Kasumi-1 (cell line): ENCODE data around the gene CFAP221.

ENCODE experiments used
- DNase-seq, 2 experiments: peaks; one replicate each; lab custom pipeline; 2025; lab: John Stamatoyannopoulos, UW

Gene CFAP221

DNA sequence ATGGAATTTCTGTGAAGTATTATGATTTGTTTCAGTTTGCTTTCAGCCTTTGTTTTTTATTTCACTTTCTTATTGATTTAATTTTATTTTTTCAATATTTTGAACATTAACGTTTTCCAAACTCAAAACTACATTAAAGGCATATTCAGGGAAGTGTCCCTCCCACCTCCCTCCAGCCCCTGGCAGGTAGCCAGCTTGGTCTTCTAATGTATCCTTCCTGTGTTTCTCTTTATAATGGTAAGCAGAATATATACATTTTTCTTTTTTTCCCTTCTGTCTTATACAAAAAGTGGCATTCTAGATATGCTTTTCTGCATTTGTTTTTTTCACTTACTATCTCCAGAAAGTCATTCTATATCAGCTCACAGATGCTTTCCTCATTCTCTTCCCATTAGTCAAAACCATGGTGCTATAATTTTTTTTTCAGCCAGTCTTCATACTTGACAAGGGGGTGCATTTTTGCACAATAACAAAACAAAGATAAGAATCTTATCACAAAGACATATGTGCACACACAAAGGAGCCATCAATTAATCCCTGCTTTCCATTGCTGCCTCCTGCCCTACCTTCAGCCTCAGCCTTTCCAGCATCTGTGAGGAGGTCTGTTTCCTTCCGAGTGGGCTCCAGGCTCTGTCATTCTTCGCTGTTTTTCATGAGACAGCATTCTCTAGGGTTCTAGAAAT lies 101.1 kb downstream of the CFAP221 start:
- DNase-seq: no peak

DNA sequence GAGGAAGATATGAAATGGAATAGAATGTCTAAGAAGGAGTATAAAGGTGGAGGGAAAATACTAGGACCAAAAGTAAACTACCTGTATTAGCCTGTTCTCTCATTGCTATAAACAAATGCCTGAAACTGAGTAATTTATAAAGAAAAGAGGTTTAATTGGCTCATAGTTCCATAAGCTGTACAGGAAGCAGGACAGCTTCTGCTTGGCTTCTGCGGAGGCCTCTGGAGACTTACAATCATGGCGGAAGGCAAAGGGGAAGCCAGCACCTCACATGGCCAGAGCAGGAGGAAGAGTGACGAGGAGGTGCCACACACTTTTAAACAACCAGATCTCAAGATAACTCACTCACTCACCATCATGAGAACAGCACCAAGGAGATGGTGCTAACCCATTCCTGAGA lies 101.9 kb downstream of the CFAP221 start:
- no peak for DNase-seq

DNA sequence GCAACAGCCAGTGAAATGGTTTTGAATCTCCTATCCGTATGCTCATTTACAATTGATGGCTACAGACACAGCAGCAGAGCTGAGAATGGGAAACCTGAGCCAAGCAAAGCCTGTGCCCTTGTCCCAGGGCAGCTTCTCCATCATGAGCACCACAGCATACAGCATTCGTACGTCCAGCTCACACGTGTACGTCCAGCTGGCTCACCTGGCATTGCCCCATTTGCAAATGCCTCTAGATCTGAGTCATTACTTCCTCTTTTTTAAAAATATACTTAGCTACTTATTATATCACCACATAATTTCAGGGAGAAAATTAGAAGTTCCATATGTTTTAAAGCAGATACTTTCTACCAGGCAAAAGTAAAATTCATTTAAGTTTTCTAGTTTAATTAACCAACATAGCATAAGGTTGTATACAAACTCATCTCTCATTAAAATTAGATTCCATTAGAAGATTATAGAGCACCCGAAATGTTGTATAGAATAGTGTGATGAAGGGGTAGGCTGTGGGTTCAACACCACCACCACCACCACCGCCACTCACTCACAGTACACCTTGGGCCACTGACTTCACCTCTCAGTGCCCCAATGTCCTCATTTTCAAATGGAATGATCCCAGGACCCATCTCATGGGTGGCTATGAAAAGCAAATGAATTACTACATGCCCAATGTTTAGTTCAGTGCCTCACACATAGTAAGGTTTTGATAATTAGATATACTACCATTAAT lies 103.4 kb downstream of the CFAP221 start:
- DNase-seq: peak; percentile 22 to 26

DNA sequence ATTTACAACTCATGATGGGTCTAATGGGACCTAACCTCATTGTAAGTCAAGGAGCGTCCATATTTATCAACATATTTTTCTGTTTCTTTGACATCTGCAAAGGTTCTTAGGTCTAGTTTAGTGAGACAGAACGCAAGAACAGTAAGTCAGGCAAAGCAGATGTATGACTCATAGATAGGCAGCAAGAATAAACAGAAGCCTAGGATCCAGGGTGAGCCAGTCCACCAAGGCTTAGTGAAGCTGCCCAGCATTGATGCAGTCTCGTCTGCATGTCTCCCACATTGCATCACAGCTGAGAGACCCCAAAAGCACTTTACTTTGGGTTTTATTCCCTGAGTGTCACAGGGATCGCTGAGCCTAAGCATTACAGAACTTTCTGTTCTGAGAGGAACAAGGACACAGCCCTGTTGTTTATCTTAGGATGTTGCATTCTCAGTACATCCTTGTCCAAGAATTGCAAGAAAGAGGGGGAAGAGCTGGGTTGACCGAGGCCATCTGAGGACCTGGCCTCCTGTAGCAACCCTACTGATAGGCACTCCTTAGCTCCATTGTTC lies 105.2 kb downstream of the CFAP221 start:
- no peak for DNase-seq

DNA sequence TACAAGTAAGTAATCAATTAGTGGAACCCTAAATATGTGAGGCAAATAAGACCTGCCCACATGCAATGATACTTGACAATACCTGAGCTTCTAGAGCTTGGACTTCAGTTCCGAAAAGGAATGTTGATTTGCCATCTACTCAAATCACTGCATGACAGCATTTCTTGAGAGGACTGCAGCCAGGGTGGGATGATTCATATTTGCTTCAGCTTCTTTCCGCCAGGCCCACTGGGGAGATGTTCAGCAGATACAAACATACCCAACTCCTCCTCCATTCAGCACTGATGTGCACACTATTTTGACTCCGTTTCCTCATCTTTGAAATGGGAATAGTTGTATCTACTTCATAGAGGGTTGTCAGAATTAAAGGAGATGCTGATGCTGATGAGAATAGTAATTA lies 106.0 kb downstream of the CFAP221 start:
- DNase-seq: no peak

DNA sequence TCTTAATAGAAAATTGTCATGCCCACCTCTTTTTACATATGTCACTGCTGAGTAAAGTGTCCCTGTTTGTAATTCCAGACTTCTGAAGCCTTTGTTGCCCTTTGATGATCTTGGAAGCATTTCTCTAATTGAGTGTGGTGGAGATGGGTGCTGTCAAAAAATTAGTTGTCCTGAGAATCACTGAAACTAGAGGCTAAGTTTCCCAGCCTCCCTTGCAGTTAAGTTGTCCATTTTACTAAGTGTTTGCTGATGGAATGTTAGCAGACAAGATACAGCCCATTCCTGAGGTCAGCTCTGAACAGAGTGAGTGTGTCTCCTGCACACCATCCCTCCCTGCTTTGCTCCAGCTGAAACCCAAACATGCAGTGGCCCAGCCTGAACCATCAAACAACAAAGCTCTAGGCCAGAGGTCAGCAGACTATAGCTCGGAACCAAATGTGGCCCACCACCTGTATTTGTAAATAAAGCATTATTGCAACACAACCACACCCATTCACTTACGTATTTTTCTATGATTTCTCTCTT lies 106.7 kb downstream of the CFAP221 start:
- no peak for DNase-seq

DNA sequence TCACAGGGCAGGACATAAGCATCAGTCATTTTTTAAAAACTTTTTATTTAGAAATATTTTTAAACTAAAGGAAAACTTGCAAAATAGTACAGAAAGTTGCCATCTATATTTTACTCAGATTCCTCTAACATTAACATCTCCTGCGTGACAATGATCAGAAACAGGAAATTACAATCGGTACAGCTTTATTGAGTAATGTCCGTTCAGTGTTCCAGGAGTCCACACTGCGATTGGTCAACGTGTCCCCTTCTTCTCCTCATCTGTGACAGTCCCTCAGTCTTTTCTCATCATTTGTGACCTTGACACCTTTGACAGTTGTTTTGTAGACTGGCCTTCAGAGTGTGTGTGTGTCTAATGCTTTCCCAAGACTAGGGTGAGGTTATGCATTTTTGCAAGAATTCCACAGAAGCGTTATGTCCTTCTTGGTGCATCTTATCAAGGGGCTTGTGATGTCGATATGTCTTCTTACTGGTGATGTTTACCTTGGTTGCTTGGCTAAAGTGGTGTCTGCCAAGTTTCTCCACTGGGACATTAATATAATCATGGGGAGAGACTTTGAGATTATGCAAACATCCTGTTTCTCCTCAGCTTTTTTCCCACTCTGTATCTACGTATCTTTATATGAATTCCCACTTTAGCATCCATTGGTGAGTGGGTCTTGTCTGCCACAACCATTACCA lies 113.4 kb downstream of the CFAP221 start:
- DNase-seq: no peak

DNA sequence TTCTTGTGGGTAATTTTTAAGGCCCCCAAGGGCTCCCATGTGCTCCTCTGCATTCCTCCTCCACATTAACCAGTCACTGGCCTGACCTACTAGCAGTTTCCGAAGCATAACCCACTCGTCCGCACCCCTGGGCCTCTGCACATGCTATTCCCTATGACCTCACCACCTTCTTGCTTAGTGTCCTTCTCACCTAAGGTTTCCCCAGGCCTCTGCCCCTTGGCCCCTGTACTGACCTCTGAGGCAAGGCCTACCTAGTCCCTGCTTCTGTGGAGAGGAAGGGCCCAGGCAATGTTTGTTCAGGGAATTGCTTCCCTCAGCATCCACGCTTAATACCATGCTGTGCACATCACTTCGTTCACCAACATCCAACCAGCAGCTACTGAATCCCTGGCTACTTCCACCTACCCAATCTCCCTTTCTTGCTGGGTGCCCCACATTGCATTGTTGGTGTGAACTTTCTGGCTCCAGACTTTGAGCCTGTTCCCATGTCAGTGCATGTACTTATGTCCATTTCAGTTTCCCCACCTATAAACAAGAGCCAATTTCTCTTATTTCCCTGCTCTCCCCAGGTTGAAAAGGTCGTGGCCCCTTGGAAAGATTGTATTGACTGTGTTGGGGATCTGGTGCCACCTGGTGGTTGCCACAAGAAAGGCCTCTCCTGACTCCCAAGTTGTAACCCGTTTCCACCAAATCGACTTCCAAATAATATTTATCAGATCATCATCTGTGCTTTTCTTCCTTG lies 115.5 kb downstream of the CFAP221 start:
- peak; percentile 66 to 76 for DNase-seq

DNA sequence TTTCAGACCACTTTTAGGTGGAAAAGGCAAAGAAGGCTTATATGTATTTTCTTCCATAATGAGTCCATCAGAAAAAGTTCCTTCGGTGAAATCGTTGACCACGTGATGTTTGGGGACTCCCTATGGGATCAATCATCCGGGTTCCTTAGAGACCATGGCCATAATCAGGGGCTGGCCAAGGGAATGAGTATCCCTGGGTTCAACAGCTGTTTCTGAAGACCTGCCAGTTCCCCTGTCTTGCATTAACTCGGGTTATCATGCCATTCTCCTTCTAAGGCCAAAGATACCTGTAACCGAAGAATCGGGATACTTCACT lies 116.1 kb downstream of the CFAP221 start:
- no peak for DNase-seq

DNA sequence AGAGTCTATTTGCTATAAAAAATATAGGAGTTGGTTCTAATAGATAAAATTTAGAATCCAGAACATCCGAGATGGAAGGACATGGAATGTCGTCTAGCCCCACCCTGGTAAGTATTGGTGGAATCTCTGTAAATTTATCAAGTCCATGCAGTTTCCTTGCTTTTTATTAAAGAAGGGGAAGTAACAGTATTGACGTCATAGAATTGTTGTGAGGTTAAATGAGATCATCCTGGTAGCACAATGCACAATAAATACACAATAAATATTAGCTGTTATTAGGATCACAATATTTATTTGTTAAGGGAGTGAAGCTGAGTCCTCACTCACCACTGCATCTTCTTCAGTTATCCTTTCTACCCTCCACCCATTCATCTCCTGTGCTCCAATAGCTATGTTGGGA lies 118.0 kb downstream of the CFAP221 start:
- DNase-seq: no peak

DNA sequence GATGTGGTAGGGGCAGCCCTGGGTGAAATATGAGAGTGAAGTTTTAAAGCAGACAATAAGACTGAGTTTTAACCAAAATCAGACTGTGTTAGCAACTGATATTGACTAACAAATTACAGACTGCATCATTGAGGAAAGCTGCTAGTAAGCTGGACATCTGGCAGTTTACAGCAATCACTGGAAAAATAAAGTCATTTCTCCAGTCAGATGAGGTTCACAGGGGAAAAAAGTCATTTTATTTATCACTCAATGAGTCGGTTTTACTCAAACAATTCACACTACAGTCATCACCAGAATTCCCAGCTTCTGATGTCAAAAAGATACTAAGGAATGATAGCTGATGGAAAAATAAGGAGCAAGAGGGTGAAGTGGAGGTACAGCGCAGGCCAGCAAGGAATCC lies 124.3 kb downstream of the CFAP221 start:
- DNase-seq: no peak

DNA sequence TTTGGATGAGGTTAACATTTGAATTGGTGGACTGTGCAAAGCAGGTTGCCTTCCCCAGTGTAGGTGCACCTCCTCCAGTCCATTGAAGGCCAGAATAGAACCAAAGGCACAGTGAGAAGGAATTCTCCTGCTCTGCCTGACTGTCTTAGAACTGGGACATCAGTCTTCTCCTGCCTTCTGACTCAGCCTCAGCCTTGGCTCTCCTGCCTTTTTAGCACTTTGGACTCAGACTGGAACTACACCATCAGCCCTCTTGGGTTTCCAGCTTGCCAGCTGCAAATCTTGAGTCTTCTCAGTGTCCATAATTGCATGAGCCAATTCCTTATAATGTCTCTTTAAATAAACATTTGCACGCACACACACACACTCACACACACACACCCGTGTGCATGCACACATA lies 126.8 kb downstream of the CFAP221 start:
- no peak for DNase-seq

DNA sequence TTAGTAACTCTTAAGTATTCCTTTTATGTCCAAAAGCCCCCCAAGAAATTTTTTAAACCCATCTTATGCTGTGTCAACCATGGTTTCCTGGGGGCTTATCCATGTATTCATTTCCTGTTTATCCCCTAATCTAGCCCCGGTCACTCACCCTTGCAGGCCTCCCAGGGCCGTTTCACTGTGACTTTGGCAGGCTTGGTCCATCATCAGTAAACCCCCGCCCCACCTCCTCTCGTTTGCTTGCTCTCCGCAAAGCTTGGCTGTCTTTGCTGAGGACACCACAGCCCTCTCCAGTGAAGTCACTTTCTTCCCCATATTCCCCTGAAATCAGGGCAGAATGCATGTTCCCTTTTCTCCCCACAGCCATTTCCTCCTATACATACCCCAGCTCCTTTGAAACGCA lies 127.5 kb downstream of the CFAP221 start:
- DNase-seq: no peak

DNA sequence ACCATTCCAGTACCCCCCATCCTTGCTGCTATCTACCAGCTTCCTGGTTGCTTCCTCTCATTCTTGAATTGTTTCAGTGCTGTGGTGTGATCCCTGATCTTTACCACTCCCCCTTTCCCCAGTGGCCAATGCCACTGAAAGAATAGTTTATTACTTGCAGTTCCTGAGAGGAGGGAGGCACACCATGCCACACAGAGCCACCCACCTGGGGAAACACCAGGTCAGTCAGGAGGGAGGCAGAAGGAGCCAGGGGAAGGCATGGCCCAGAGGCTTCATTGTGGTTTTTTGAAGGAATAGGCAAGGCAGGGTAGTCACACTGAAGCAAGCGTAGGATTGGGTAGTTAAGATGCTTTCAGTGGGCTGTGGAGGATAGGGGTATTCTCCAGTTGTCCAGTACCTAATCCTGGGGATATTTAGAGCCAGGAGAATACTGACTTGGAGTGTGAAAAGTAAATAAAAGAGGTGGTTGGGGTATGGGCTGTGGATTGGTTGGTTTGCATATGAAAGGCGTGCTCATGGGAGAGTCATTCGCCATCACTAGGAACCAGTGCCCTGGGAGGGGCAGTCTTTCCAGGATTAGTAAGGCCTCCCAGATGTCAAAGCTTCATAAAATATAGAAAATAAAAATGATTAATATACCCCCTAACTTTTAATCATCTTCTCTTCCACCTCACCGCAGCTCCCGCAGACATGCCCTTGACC lies 128.1 kb downstream of the CFAP221 start:
- no peak for DNase-seq

DNA sequence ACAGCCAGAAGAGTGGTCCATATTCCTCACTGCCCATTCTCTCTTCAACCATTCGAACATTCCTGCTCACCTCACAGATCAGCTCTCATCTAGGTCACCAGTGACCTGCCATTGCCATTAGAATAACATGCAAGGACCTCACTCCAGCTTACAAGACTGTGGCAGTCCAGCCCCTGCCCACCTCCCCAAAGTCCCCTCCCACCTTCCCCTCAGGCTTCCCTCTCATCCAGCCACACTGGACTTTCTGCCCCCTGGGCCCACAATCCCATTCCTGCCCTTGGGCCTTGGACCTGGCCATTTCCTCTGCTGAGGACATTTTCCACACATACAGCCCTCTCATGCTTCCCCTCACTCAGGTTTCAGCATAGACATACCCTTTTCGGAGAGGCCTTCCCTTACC lies 129.5 kb downstream of the CFAP221 start:
- DNase-seq: no peak

DNA sequence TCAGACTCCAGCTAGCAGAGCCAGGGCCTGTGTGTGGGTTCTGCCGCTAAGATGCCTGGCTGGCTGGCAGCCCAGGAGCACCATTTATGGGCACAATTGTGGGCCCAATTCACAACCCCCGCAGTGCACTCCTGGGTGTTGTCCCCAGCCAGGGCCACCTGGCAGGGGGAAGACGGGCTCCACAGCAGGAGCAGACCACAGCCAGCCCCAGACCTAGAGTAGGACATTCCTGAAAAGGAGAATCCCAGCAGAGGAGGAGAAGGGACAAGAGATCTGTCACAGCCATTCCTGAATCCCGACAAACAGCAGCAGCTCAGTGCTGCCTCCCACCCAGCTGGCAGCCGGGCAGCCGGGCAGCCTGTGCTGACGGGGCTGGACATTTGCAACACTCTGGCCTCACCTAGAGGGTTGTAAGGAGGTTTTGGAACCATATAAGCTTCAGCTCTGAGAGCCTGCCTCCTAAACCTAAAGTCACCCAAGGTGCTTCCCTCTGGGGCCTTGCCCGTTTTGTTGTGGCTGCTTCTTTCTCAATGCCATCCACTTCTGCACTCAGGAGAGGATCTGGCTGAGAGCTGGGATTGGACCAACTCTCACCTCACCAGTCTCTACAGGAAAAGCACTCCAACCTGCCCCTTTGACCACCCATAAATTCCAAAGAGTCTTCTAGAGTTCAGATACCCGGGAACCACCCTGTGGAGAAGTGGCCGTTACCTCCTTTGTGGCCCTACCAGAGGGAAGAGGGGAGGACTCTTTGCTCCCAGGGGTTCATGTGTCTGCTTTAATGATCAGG lies 130.7 kb downstream of the CFAP221 start:
- no peak for DNase-seq

DNA sequence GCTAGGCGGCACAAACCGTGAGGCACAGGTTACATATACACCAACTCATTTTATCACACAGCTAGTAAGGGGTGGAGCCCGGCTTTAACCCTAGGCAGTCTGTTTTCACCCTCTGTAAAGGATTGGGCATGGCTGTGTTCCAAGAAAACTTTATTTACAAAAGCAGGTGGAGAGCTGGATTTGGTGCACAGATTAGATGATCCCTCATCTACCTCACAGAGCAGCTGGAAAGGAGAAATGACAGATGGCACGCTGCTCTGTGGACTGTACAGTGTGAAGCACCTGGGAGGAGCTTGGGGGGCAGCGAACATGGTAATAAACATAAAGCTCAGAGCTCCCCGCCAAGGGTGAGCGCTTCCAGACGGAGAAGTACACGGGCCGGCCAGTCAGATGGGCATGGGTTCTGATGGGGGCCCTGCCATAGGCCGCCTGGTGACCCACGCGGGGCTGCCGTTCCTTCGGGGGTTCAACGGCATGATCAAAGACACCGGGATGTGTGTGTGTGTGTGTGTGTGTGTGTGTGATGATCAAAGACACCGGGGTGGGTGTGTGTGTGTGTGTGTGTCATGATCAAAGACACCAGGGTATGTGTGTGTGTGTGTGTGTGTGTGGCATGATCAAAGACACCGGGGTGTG lies 133.9 kb downstream of the CFAP221 start:
- no peak for DNase-seq

DNA sequence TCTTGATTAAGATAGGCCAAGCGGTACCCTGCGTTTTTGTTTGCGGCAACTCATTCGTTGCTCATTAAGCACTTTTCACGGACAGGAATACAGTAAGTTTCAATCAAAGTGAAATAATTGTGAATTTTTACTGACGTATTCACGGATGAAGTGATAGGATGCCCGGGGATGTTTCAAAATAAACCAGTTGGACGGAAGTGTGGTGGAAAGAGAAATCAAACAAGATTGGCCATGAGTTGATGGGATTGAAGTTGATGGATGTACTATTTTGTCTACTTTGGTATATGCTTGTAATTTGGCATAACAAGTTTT lies 135.2 kb downstream of the CFAP221 start:
- DNase-seq: no peak

DNA sequence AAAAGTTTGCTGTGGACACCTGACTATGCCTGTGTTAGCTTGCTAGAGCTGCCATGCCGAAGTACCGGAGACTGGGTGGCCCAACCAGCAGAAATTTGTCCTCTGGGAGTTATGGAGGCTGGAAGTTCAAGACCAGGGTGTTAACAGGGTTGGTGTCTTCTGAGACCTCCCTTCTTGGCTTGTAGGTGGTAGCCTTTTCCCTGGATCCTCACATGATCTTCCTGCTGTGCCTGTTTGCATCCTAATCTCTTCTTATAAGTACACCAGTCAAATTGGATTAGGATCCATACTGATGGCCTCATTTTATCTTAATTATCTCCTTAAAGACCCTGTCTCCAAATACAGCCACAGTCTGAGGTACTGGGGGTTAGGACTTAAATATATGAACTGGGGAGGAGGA lies 135.6 kb downstream of the CFAP221 start:
- DNase-seq: no peak

DNA sequence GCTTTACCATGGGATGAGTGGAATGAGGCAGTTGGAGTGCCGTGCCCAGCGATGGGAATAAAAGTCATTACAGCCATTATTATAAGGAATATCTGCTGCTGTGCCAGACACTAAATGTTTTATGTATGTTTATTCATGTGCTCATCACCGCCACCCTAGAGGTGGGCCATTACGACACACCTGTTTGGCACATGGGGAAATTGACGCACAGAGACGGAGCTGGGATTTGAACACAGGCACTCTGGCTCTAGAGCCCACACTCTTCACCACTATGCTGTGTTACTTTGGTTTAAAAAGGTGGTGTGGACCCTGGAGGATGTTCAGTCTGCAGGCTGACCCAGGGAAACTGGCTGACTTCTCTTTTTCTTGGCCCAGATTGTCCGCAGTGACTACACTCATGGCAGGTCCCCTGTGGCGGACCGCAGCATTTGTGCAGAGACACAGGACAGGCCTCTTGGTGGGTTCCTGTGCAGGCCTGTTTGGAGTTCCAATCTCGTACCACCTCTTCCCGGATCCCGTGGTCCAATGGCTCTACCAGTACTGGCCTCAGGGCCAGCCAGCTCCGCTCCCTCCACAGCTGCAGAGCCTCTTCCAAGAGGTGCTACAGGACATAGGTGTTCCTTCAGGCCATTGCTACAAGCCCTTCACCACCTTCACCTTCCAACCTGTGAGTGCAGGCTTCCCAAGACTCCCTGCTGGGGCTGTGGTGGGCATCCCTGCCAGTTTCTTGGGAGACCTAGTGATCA lies 136.4 kb downstream of the CFAP221 start:
- DNase-seq: no peak
